DND-41 (cell line): Measurements from ENCODE around the gene TMEM92.

Experiments
- ATAC-seq: fragments of 200-7000 bp; cut with Tn5 transposase; 3 replicates; pipeline ENCODE4 v1.9.1; 2021; ENCODE audit warnings: low read depth; ENCODE audit not compliant: insufficient read depth
- DNase-seq: peaks from one replicate; pipeline ENCODE4 v3.0.0-alpha.2; 2020
- H2AFZ ChIP-seq: 2 replicates; pipeline ENCODE4 v1.6.0; 2012; ENCODE audit warnings: low read depth, low read length
- H3K27ac ChIP-seq: 2 replicates; pipeline ENCODE4 v1.5.1; 2012; ENCODE audit warnings: low read length, inconsistent platforms
- H3K27me3 ChIP-seq: fragments of 200-600 bp; sonication (generic); 2 replicates; pipeline ENCODE4 v1.6.0; 2012; ENCODE audit warnings: low read length, mild to moderate bottlenecking, inconsistent platforms; ENCODE audit not compliant: insufficient read depth, poor library complexity
- H3K36me3 ChIP-seq: 2 replicates; pipeline ENCODE4 v1.5.1; 2012; ENCODE audit warnings: low read length, inconsistent platforms; ENCODE audit not compliant: insufficient read depth
- H3K4me1 ChIP-seq: 2 replicates; pipeline ENCODE4 v1.5.1; 2012; ENCODE audit warnings: mild to moderate bottlenecking, low read length; ENCODE audit not compliant: insufficient read depth
- H3K4me2 ChIP-seq: 2 replicates; pipeline ENCODE4 v1.6.0; 2012; ENCODE audit warnings: mild to moderate bottlenecking, moderate library complexity, low read length, inconsistent platforms; ENCODE audit not compliant: insufficient read depth
- H3K4me3 ChIP-seq, 2 experiments: fragments of 200-600 bp in 1 of 2; shearing (Covaris generic) in 1 of 2; 2 replicates each; pipeline ENCODE4 v1.5.1; 2012 to 2016; ENCODE audit warnings: inconsistent platforms in 2 of 2, low read length in 2 of 2, mild to moderate bottlenecking in 2 of 2, low read depth in 1 of 2, moderate library complexity in 1 of 2
- H3K79me2 ChIP-seq: 2 replicates; pipeline ENCODE4 v1.6.0; 2012; ENCODE audit warnings: low read length, inconsistent platforms; ENCODE audit not compliant: insufficient read depth
- H3K9ac ChIP-seq: 2 replicates; pipeline ENCODE4 v1.6.0; 2012; ENCODE audit warnings: low read depth, mild to moderate bottlenecking, inconsistent platforms, low read length, moderate library complexity
- H3K9me3 ChIP-seq: 2 replicates; pipeline ENCODE4 v1.5.1; 2012; ENCODE audit warnings: low read length, moderate library complexity, mild to moderate bottlenecking, inconsistent platforms; ENCODE audit not compliant: insufficient read depth, severe bottlenecking
- H4K20me1 ChIP-seq: 2 replicates; pipeline ENCODE4 v1.6.0; 2012; ENCODE audit warnings: low read length; ENCODE audit not compliant: insufficient read depth
- CTCF ChIP-seq: IDR thresholded peaks from 2 replicates; pipeline ENCODE4 v1.5.1; 2012; ENCODE audit warnings: borderline replicate concordance, low read length, moderate library complexity, mild to moderate bottlenecking; ENCODE audit not compliant: poor library complexity, severe bottlenecking; ENCODE audit errors: extremely low read depth
- EZH2 ChIP-seq: IDR thresholded peaks from 3 replicates; pipeline ENCODE4 v1.6.1; 2012; ENCODE audit warnings: borderline replicate concordance, low read depth, mild to moderate bottlenecking, moderate library complexity, low read length, inconsistent platforms; ENCODE audit not compliant: severe bottlenecking

TMEM92 gene

DNA sequence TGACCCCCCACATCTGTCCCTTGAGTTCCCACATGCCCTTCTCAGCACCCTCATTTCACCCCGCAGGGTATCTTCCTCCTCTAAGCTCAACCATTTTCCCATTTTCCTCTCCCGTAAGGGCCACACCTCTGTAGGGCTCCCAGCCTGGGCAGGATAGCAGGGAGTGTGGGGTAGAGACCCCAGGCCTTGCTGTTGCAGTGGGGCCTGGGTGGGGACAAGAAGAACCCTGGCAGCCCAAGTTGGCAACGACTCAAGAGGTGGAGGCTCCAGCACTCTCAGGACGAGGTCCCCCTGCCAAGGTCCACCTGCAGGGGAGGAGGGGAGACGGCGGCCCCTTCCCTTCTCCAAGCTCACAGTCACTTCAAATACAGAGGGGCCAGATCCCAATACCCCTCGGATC is 2.0 kb upstream of the TMEM92 start:
- Histone ChIP-seq H4K20me1 (peaks cover 10% of the 10 kb centered on the region), H3K9me3 (no peaks in the 10 kb centered on the region), H3K4me2 (no peak overlapping the region), H3K27ac (no peak overlapping the region), H3K36me3 (no peaks in the 10 kb centered on the region), H2AFZ (no peak overlapping the region), H3K79me2 (no peaks in the 10 kb centered on the region), H3K4me3 (no peak overlapping the region), H3K27me3 (peaks cover 39% of the 10 kb centered on the region), H3K9ac (no peak overlapping the region), H3K4me1 (peaks cover 10% of the 10 kb centered on the region)
- no peak for TF ChIP-seq EZH2
- TF ChIP-seq CTCF, result no peak
- DNase-seq (no peak), ATAC-seq (no peak)

GRCh38 chr17:50272711-50273653 is 1.3 kb upstream of the TMEM92 start:
- no peaks in the 10 kb centered on the region for H3K79me2 ChIP-seq
- peaks cover 41% of the 10 kb centered on the region for H3K27me3 ChIP-seq
- TF ChIP-seq CTCF (peak; percentile 81), EZH2 (no peak)
- no peaks in the 10 kb centered on the region for H3K9me3 ChIP-seq
- H3K4me3 ChIP-seq, result peak overlapping the region in 1 of 2 experiments; percentile 33; a peak in 1 of 4 replicates
- H3K36me3 ChIP-seq, result no peaks in the 10 kb centered on the region
- H2AFZ ChIP-seq, result peak overlapping the region; percentile 57; the same call in 1 of the 2 replicates
- peak overlapping the region; percentile 58 for H3K4me2 ChIP-seq
- H3K27ac ChIP-seq, result no peak overlapping the region
- DNase-seq (peak; percentile 58), ATAC-seq (peak; percentile 74)
- peak overlapping the region; percentile 20; the same call in 1 of the 2 replicates for H3K9ac ChIP-seq
- peaks cover 10% of the 10 kb centered on the region for H4K20me1 ChIP-seq
- H3K4me1 ChIP-seq, result peaks cover 10% of the 10 kb centered on the region

DNA sequence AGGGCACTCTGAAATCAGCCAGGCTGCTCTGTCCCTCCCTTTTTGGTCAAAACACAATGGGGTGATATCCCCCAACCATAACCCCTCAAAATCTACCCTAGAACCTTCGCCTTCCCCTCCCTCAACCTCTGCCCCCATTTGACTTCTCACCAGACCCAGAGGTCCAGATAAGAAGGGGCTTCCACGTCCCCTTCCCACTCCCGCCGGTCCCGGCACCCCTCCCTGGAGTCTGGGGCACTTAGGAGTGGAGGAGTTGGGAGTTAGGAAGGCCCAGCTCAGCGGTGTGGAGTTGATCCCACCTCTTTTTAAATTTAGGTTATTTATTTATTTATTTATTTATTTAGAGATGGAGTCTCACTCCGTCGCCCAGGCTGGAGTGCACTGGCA is 619 bp upstream of the TMEM92 start:
- DNase-seq (no peak), ATAC-seq (no peak)
- Histone ChIP-seq H3K9me3 (no peaks in the 10 kb centered on the region), H3K27me3 (peaks cover 41% of the 10 kb centered on the region), H3K9ac (peak overlapping the region; percentile 20; the same call in 1 of the 2 replicates), H3K4me3 (no peak overlapping the region), H3K4me1 (peaks cover 10% of the 10 kb centered on the region), H3K4me2 (peak overlapping the region; percentile 58; the same call in 1 of the 2 replicates), H3K36me3 (no peaks in the 10 kb centered on the region), H3K79me2 (no peaks in the 10 kb centered on the region), H4K20me1 (peaks cover 10% of the 10 kb centered on the region), H3K27ac (no peak overlapping the region), H2AFZ (no peak overlapping the region)
- no peak for TF ChIP-seq EZH2
- no peak for TF ChIP-seq CTCF
